HCT116 (cell line): ENCODE measurements around the gene MANSC1. TPM values are rescaled to one million over a fixed set of nuclear protein-coding genes. Genes with fewer than 3 reads are reported as not detected.

Experiments
- ATAC-seq: fragments of 200-7000 bp; cut with Tn5 transposase; 2 replicates; pipeline ENCODE4 v1.9.1; 2020; ENCODE audit warnings: mild to moderate bottlenecking, moderate library complexity
- BruUV-seq: library from RNA; stranded (reverse); fragments of 400-500 nt; replicated peaks from 2 replicates; lab custom pipeline; 2021; lab: Mats Ljungman, UMichigan
- CTCF ChIA-PET: fragments of 300-600 bp; sonication (Branson Sonifier 250); formaldehyde crosslinking; loops from one replicate; lab custom pipeline; 2021; ENCODE audit warnings: antibody characterized with exemption; lab: Charles Lee
- POLR2A ChIA-PET: fragments of 300-600, 350-600 bp; sonication (Branson Sonifier 250); formaldehyde crosslinking; loops from one replicate; lab custom pipeline; 2021; ENCODE audit warnings: antibody characterized with exemption; lab: Charles Lee
- RAD21 ChIA-PET, 2 experiments: fragments of 300-600 bp; sonication (Branson Sonifier 250); formaldehyde crosslinking; loops; one replicate each; lab custom pipeline; 2023; ENCODE audit warnings: low total read pairs in 2 of 2; ENCODE audit not compliant: uncharacterized antibody in 2 of 2, unreplicated experiment in 2 of 2, low non-redundant PET in 1 of 2; lab: Charles Lee
- DNase-seq: peaks from one replicate; pipeline ENCODE4 v3.0.0-alpha.2; 2010; ENCODE audit warnings: low read depth, low spot score
- H2AFZ ChIP-seq: fragments of 200-600 bp; shearing (Covaris generic), sonication (generic); 2 replicates; pipeline ENCODE4 v1.6.1; 2017; ENCODE audit warnings: low read depth, mixed run types, mixed read lengths, antibody characterized with exemption, low read length; ENCODE audit not compliant: poor library complexity, severe bottlenecking
- H3K27ac ChIP-seq: 2 replicates; pipeline ENCODE4 v1.5.1; 2012; ENCODE audit warnings: low read depth, low read length
- H3K27me3 ChIP-seq: fragments of 200-600 bp; sonication (generic); 2 replicates; pipeline ENCODE4 v1.6.1; 2016; ENCODE audit warnings: mixed run types, low read length, mixed read lengths; ENCODE audit not compliant: insufficient read depth
- H3K36me3 ChIP-seq, 2 experiments: fragments of 200-500 bp in 1 of 2; fragments of 200-600 bp in 1 of 2; sonication (Bioruptor generic) in 1 of 2; sonication (generic) in 1 of 2; 2 replicates each; pipeline versions ENCODE4 v1.5.1 to v1.6.1; 2014 to 2016; ENCODE audit warnings: low read length in 2 of 2, inconsistent platforms in 1 of 2, mixed read lengths in 1 of 2, mixed run types in 1 of 2; ENCODE audit not compliant: insufficient read depth in 2 of 2, control insufficient read depth in 1 of 2
- H3K4me1 ChIP-seq, 2 experiments: fragments of 200-600 bp in 1 of 2; sonication (generic) in 1 of 2; 2 replicates each; pipeline versions ENCODE4 v1.5.1 to v1.6.1; 2012 to 2017; ENCODE audit warnings: low read length in 2 of 2, inconsistent platforms in 1 of 2, mild to moderate bottlenecking in 1 of 2, mixed read lengths in 1 of 2, mixed run types in 1 of 2, moderate library complexity in 1 of 2; ENCODE audit not compliant: insufficient read depth in 2 of 2, control insufficient read depth in 1 of 2
- H3K4me2 ChIP-seq: fragments of 200-600 bp; sonication (generic); 2 replicates; pipeline ENCODE4 v1.6.1; 2017; ENCODE audit warnings: mixed run types, low read length, mixed read lengths
- H3K4me3 ChIP-seq, 2 experiments: fragments of 200-600 bp in 1 of 2; sonication (generic) in 1 of 2; replicated peaks in 1 of 2; 2 replicates each; pipeline ENCODE4 v1.5.1; 2011 to 2016; ENCODE audit warnings: low read length in 2 of 2, control low read depth in 1 of 2, low read depth in 1 of 2, mild to moderate bottlenecking in 1 of 2, mixed read lengths in 1 of 2, mixed run types in 1 of 2
- H3K79me2 ChIP-seq: fragments of 200-600 bp; sonication (generic); 2 replicates; pipeline ENCODE4 v1.6.1; 2017; ENCODE audit warnings: mild to moderate bottlenecking, mixed run types, low read length, moderate library complexity, mixed read lengths; ENCODE audit not compliant: insufficient read depth
- H3K9ac ChIP-seq: fragments of 200-600 bp; sonication (generic); 2 replicates; pipeline ENCODE4 v1.6.1; 2016; ENCODE audit warnings: low read length, mixed read lengths
- H3K9me2 ChIP-seq: fragments of 200-600 bp; sonication (generic), shearing (Covaris generic); 2 replicates; pipeline ENCODE4 v1.6.1; 2017; ENCODE audit warnings: mixed run types, mild to moderate bottlenecking, moderate library complexity; ENCODE audit not compliant: insufficient read depth
- H3K9me3 ChIP-seq, 2 experiments: fragments of 200-500 bp in 1 of 2; fragments of 200-600 bp in 1 of 2; sonication (Bioruptor generic) in 1 of 2; sonication (generic) in 1 of 2; 2 replicates each; pipeline ENCODE4 v1.6.1; 2014 to 2017; ENCODE audit warnings: low read length in 2 of 2, mixed read lengths in 2 of 2, inconsistent platforms in 1 of 2, low read depth in 1 of 2, mild to moderate bottlenecking in 1 of 2, mixed run types in 1 of 2, moderate library complexity in 1 of 2; ENCODE audit not compliant: control insufficient read depth in 1 of 2, insufficient read depth in 1 of 2
- H4K20me1 ChIP-seq: fragments of 200-600 bp; sonication (generic), shearing (Covaris generic); 2 replicates; pipeline ENCODE4 v1.6.1; 2017; ENCODE audit warnings: mixed run types, mild to moderate bottlenecking, moderate library complexity; ENCODE audit not compliant: insufficient read depth
- CBX3 ChIP-seq: IDR thresholded peaks from 2 replicates; pipeline ENCODE4 v1.6.1; 2012; ENCODE audit warnings: low read depth
- CEBPB ChIP-seq: IDR thresholded peaks from 2 replicates; pipeline ENCODE4 v1.6.1; 2012; ENCODE audit warnings: low read depth
- EGR1 ChIP-seq: IDR thresholded peaks from 2 replicates; pipeline ENCODE4 v1.6.1; 2012; ENCODE audit warnings: low read depth
- ELF1 ChIP-seq: IDR thresholded peaks from 2 replicates; pipeline ENCODE4 v1.6.1; 2012; ENCODE audit warnings: low read depth, borderline replicate concordance
- EZH2 ChIP-seq: fragments of 200-600 bp; sonication (generic); IDR thresholded peaks from 2 replicates; pipeline ENCODE4 v1.6.1; 2017; ENCODE audit warnings: antibody characterized with exemption, mixed run types
- EZH2phosphoT487 ChIP-seq: fragments of 200-600 bp; IDR thresholded peaks from 2 replicates; pipeline ENCODE4 v1.6.1; 2018; ENCODE audit warnings: antibody characterized with exemption, borderline replicate concordance
- POLR2A ChIP-seq: IDR thresholded peaks from 2 replicates; pipeline ENCODE4 v1.7.0; 2011; ENCODE audit warnings: borderline replicate concordance; ENCODE audit not compliant: insufficient read depth, insufficient read length; ENCODE audit errors: extremely low read depth
- REST ChIP-seq: IDR thresholded peaks from 2 replicates; pipeline ENCODE4 v1.6.1; 2012; ENCODE audit warnings: low read depth
- SP1 ChIP-seq: IDR thresholded peaks from 2 replicates; pipeline ENCODE4 v1.6.1; 2012; ENCODE audit warnings: low read depth
- YY1 ChIP-seq: IDR thresholded peaks from 2 replicates; pipeline ENCODE4 v1.6.1; 2011; ENCODE audit warnings: low read length, low read depth, moderate library complexity, mild to moderate bottlenecking; ENCODE audit not compliant: insufficient replicate concordance; ENCODE audit errors: extremely low read depth
- ZBTB33 ChIP-seq: IDR thresholded peaks from 2 replicates; pipeline ENCODE4 v1.6.1; 2011; ENCODE audit warnings: mild to moderate bottlenecking, low read length, moderate library complexity; ENCODE audit not compliant: insufficient replicate concordance; ENCODE audit errors: extremely low read depth
- ZFX ChIP-seq: fragments of 450-650 bp; IDR thresholded peaks from 2 replicates; pipeline ENCODE4 v1.6.1; 2017
- intact Hi-C: fragments of 100-400 bp; cut with micrococcal nuclease; formaldehyde crosslinking; loops from 2 replicates; pipeline ENCODE4 v1.10.0; 2022
- total RNA-seq: library from RNA; stranded (reverse); gene quantifications from one replicate; pipeline ENCODE4 v1.2.1, GENCODE V29; 2021; ENCODE audit not compliant: unreplicated experiment
- TF ChIP-seq, protein P1 (sequence below), 3 experiments: fragments of 200-600 bp in 1 of 3; sonication (generic) in 1 of 3; IDR thresholded peaks in 2 of 3; conservative IDR thresholded peaks in 1 of 3; 2 replicates each; pipeline ENCODE4 v1.5.1; 2012 to 2017; ENCODE audit warnings: low read depth in 2 of 3, low read length in 2 of 3, antibody characterized with exemption in 1 of 3, borderline replicate concordance in 1 of 3, control low read depth in 1 of 3, mild to moderate bottlenecking in 1 of 3, mixed read lengths in 1 of 3, mixed run types in 1 of 3, moderate library complexity in 1 of 3; ENCODE audit not compliant: insufficient read depth in 1 of 3
- TF ChIP-seq, protein P2 (sequence below): IDR thresholded peaks from 2 replicates; pipeline ENCODE4 v1.6.1; 2012

MANSC1 gene
- total RNA-seq, 1 experiment from 2014 or later = 0.20 TPM

GRCh38 chr12:12333407-12334366 is 16.4 kb downstream of the MANSC1 start (continued):
- no peak for TF ChIP-seq ZBTB33
- no peak for TF ChIP-seq ELF1
- no peak for TF ChIP-seq EZH2

GRCh38 chr12:12331896-12332295 is 18.1 kb downstream of the MANSC1 start:
- no peaks in the 10 kb centered on the region for H3K36me3 ChIP-seq
- H3K4me1 ChIP-seq = peaks cover 0 to 16% of the 10 kb centered on the region in 2 experiments; a peak in 1 of 4 replicates
- DNase-seq = no peak
- ChIA-PET CTCF (interaction anchor here (2.0 kb wide), 1 partner anchor 250 kb away, joined by 8 read pairs; no protein-coding TSS in a partner anchor), RAD21 (no interaction called here), POLR2A (no interaction called here)
- no peaks in the 10 kb centered on the region for H3K79me2 ChIP-seq
- no peaks in the 10 kb centered on the region for H3K9me3 ChIP-seq
- H3K27ac ChIP-seq = no peak overlapping the region
- no peak overlapping the region for H3K4me2 ChIP-seq
- no TSS peak for BruUV-seq
- ATAC-seq = no peak
- H2AFZ ChIP-seq = no peak overlapping the region
- TF ChIP-seq, protein P1, sequence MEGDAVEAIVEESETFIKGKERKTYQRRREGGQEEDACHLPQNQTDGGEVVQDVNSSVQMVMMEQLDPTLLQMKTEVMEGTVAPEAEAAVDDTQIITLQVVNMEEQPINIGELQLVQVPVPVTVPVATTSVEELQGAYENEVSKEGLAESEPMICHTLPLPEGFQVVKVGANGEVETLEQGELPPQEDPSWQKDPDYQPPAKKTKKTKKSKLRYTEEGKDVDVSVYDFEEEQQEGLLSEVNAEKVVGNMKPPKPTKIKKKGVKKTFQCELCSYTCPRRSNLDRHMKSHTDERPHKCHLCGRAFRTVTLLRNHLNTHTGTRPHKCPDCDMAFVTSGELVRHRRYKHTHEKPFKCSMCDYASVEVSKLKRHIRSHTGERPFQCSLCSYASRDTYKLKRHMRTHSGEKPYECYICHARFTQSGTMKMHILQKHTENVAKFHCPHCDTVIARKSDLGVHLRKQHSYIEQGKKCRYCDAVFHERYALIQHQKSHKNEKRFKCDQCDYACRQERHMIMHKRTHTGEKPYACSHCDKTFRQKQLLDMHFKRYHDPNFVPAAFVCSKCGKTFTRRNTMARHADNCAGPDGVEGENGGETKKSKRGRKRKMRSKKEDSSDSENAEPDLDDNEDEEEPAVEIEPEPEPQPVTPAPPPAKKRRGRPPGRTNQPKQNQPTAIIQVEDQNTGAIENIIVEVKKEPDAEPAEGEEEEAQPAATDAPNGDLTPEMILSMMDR (IDR thresholded peaks at IDR 0.05 in 2 of 3, conservative IDR thresholded peaks at IDR 0.05 in 1 of 3; ENCODE audit: borderline replicate concordance in 1 of 3, insufficient read depth in 1 of 3, low read depth in 2 of 3, low read length in 2 of 3) = no peak
- TF ChIP-seq, protein P2, sequence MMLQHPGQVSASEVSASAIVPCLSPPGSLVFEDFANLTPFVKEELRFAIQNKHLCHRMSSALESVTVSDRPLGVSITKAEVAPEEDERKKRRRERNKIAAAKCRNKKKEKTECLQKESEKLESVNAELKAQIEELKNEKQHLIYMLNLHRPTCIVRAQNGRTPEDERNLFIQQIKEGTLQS = no peak
- no peak for TF ChIP-seq EZH2
- no peak for TF ChIP-seq YY1
- no peak for TF ChIP-seq ZFX
- TF ChIP-seq POLR2A = no peak
- no peak for TF ChIP-seq REST
- TF ChIP-seq CBX3 = no peak
- no peak for TF ChIP-seq SP1
- TF ChIP-seq CEBPB = no peak
- no peak for TF ChIP-seq EZH2phosphoT487
- no peak for TF ChIP-seq EGR1
- no peaks in the 10 kb centered on the region for H4K20me1 ChIP-seq
- no peaks in the 10 kb centered on the region for H3K27me3 ChIP-seq
- no peak overlapping the region for H3K9ac ChIP-seq
- intact Hi-C loops = loop anchor here (5.0 kb wide), 1 partner anchor 750 kb away; no protein-coding TSS in a partner anchor
- H3K4me3 ChIP-seq = no peak overlapping the region
- H3K9me2 ChIP-seq = no peaks in the 10 kb centered on the region
